ENCODE data around the gene IZUMO4.
"Not testable (repeated sequence)": the region's sequence is repeated elsewhere in the genome, so short reads cannot be mapped to it uniquely, and the experiment has no call there.

Gene IZUMO4

DNA sequence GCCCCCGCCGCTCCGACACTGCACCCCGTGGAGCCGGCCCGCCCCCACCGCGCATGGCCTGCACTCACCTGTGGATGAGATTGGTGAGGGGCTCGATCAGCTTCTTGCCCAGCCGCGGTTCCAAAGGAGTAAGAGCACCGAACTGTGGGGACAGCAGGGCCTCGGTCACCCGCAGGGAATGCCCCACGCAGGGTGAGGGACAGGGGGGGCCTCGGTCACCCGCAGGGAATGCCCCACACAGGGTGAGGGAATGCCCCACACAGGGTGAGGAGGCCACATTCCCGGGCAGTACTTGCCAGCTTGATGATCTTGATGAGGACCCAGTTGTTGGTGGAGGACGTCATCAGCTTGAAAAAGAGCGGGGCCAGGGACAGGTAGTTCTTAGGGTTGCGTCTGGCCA is 32.3 kb downstream of the IZUMO4 start:
- no peak for DNase-seq

DNA sequence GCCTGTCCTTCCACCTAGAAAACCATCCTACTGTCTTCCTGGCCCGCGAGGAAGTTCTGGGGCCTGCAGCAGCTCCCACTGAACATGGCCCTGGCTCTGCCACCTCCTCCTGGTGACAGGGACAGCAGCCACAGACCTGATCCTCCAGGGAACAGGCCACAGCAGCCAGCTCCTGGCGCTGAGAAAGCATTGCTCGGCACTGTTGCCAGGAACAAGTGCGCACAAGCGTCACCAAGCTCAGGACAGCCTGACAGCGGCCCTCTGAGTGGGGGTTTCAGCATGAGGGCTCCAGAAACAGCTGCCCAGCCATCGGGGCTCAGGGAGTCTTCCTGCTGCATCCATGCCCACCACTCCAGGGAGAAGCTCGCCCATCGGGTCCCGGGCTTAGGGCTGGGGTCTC is 32.8 kb downstream of the IZUMO4 start:
- no peak for DNase-seq

DNA sequence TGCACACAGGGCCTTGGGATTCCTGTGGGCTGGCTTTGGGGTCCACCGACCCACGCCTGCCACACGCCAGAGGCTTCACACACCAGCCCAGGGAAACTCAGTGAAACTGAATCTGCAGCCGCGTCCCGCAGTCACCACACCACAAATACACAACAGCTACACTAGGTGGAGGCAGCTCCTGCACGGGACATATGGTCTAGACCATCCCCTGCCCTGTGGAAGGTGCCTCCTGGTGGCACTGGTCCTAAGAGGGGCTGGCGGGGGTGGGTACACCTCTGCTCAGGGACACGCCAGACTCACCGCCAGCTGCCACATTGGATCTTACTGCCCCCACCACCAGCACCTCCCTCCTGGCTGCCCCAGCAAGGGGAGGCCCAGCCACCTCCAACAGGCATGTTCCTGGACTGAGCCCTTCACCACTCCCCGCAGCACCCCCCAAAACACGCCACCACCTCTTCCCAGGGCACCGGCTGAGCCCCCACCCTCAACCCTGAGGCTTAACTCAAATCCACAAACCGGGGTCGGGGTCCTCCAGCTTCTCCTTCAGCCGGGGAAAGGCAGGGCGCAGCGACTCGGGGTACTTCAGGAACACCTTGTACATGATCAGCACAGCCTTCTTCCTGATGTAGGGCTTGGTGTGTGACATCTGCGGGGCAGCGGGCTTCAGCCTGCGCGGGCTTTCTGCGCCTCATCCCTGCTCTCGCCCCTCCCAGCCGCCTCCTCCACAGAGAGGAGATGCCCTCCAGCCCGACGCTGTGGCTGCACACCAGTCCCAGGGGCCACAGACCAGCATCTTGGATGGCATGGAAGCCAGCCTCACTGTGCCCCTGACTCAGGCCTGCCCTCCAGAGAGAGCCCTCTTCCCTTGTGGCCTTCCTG is 33.4 kb downstream of the IZUMO4 start:
- no peak for DNase-seq

DNA sequence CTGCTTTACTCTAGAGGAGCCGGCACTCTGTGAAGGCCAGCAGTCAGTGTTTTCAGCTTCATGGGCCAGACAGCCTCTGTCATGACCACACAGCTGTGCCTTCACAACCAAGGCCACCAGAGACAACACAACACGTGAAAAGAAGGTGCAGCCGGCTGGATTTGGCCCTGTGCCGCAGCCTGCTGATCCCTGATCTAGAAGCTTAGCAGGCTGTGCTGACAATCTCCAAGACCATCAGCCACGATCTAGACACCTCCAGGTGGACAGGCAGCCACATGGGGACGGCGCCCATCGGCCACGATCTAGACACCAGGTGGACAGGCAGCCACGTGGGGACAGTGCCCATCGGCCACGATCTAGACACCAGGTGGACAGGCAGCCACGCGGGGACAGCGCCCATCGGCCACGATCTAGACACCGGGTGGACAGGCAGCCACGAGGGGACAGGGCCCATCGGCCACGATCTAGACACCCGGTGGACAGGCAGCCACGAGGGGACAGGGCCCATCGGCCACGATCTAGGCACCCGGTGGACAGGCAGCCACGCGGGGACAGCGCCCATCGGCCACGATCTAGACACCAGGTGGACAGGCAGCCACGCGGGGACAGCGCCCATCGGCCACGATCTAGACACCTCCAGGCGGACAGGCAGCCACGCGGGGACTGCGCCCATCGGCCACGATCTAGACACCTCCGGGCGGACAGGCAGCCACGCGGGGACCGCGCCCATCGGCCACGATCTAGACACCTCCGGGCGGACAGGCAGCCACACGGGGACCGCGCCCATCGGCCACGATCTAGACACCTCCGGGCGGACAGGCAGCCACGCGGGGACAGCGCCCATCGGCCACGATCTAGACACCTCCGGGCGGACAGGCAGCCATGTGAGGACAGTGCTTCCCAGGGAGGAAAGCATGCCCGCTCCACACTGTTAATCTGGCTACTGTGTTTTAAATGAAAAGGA is 34.6 kb downstream of the IZUMO4 start:
- DNase-seq = not testable (repeated sequence)

DNA sequence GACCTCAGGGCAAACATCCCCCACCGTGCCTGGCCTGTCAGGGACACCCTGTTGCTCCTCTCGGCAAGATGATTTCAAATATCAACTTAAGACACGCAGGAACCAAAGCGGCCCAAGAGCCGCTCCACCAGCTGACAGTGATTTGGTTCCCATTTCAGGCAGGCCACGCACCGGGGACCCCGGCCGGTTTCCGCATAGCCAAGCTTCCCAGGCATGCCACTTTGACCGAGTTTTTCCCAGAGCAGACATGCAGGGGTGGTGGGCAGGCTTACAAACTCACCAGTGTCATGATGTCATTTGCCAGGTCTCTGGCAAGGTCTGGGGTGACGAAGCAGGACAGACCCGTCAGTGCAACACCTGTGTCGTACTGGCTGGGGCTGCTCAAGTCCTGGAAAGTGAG is 35.5 kb downstream of the IZUMO4 start:
- DNase-seq = no peak

DNA sequence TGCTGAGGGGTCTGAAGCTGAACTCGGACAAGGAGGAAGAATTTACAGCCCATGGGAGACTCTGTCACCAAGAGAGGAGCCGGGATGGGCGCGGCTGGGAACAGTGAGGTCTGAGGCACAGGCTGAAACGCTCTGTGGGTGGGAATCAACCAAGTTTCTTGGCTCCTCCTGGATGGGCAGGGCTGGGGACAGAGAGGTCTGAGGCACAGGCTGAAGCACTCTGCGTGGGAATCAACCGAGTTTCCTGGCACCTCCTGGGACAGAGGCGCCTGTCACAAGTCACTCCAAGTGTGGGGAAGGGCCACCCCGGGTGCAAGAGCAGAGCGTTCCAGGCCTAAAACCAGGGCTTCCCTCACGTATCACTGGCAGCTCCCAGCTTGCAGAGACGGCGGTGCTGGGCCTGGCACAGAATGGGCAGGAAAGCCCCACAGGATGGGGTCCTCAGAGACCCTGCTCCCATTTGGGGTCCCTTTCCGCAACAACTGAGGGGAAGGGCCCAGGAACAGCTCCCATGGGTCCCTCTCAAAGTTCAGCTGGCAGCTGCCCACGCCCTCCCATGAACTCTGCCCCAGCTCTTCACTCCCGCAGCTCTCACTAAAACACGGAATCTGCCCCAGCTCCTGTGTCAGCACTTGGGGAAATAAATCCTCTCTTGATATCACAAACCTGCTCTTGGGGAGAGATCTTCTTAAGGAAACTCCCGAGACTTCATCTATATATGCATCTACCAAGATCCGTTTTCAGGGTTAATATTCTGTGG is 36.2 kb downstream of the IZUMO4 start:
- no peak for DNase-seq

DNA sequence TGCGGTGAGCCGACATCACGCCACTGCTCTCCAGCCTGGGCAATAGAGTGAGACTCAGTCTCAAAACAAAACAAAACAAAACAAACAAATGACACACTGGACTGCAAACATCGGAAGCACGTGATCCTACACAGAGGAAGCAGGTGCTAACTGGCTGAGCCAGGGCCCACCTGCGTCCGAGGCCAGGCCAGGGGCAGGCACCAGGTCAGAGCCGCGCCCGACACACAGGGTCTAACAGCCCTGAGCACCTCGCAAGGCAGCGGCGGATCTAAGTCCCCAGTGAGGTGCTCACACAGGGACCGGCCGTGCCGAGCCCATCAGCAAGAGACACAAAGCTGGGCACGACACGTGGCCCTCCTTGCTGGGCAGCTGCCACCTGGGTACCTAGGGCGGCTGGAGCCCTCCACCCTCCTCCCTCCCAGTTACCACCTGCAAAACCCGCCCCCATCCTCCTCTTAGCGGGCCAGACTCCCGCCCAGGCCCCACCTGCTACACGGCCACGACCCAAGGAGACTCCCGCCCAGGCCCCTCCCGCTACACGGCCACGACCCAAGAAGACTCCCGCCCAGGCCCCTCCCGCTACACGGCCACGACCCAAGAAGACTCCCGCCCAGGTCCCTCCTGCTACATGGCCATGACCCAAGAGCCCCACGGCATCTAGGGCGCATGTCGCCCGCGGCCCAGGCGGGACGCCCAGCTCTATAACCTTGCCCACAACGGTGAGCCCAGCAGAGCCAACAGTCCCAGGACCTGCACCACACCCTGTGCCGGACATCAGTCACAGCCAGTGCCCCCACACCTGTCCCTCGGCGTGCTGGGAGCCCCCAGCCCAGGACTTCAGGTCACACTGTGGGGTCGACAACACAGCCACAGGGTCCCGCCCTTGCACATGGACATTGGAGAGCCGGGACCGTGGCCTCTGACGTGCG is 39.0 kb downstream of the IZUMO4 start:
- no peak for DNase-seq

DNA sequence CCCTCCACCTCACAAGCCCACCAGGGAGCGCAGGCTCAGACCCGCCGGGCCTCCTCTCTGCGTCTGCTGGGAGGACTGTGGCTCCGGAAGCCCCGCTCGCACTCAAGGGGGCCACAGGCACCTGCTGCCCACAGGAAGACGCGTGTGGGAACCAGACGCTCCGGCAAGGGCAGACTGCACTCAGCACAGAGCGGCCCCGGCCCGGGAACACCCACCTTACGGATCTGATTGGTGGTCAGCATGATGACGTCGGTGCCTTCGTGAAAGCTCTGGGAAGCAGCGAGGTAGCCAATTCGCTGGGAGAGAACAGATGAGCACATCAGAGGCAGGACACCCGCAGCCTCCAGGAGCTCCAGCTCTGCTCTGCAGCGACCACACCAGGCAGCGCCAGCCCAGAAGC is 40.1 kb downstream of the IZUMO4 start:
- no peak for DNase-seq

DNA sequence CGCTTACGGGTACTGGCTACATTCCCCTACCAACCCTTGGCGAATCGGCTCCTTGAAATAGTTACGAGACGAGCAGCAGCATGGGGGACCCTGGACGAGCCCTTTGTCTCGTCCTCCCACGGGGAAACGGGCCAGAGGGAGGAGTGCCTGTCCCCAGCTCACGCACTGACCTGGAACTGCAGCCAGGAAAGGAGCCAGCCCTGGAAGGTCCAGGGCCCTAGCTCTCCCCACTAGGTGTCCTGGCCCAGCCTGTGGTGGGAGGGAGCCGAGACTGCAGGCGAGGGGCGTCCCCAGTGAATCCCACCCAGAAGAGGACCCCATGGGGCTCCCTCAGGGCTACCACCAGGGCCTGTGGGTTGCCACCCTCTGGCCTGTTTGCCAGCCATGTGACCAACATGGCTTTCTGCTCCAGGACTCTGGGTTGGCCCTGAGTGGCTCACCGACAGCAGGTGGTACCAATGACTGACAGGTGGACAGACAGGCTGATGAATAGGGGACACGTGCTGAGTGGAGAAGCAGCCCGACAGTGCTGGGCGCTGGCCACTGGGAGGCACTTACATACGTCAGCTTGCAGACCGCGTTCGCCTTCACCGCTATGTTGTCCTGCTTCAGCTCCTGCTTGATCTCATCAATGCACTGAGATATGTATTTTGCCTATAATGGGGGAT is 41.5 kb downstream of the IZUMO4 start:
- no peak for DNase-seq

DNA sequence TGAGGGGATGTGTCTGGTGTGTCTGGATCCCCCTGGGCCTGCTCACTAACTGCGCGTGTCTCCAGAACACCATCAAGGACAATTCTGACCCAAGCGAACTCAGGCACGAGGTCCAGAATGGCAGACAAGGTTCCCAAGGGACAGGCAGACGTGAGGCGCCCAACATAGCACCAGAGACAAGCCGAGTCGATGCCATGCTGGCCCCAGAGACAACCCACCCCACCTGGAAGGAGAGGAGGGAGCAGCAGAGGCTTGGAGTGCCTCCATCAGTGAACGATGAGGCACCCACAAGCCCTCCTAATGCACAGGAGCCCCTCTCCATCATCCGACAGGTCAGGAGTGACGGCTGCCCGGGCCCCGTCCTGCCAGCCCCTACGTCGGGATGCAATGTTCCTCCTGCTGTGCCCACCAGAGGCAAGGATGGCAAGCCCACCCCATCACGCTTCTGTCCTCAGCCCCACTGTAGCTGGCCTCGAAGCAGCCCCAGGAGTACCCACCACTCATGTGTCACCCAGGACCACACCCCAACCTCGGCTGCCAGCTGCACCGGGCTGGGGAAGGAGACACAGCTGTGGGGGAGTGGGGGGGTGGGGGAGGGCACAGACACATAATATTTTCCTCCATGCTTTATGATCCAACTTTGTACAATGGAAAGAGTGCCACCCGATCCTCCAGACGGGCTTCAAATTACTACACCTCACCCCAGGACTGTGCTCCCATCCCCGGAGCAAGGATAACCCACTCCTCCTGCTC is 42.8 kb downstream of the IZUMO4 start:
- no peak for DNase-seq

DNA sequence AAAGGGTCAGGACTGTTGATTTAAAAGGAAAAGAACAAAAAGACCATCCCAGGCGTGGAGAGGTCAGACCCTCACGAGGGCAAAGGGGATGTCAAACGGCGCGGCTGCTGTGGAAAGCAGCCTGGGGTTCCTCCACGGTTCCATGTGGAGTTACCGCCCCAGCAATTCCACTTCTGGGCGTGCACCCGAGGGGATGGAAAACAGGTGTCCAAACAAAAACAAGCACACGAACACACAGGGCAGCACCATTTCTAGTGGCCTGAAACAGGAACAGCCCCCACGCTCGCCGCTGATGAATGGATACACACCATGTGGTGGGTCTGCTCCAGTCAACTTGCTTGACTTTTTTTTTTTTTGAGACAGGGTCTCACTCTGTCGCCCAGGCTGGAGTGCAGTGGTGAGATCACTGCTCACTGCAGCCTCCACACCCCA is 43.4 kb downstream of the IZUMO4 start:
- no peak for DNase-seq

DNA sequence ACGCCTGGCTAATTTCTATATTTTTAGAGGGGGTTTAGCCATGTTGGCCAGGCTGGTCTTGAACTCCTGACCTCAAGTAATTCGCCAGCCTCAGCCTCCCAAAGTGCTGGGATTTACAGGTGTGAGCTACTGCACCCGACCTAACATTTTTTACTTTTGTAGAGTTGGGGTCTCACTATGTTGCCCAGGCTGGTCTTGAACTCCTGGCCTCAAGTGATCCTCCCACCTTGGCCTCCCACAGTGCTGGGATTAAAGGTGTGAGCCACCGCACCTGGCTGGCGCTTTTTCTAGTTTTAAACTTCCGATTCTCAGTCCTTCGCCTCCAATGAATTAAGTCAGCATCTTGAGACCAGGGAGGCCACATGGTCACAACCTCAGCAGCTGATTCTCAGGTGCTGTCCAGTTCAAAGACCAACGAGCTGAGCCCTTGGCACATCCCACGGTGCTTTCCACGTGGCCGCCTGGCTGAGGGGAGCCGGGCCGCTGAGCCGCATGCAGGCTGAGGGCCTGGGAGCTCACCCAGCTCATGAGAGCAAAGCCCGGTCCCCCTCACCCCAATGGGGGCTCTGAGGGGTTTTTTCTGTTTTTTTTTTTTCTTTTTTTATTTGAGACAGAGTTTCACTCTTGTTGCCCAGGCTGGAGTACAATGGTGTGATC is 45.6 kb downstream of the IZUMO4 start:
- DNase-seq = no peak

DNA sequence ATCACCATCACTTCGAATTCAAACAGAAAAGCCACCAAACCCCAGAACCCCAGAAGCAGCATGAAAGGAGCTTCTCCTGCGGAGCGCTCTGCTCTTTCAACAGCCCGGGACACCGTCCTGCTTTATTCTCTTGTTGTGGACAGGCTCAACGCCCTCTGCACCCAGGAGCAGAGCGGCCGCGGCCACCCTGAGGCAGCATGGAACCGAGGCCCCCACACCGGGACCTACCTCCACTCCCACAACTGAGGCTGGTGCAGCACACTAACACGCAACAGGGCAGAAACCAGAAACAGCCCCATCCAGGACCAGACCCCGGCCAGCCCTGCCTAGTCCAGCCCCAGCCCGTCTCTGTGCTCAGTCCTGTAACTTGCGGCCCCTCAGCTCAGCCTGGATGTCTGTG is 47.5 kb downstream of the IZUMO4 start:
- DNase-seq = no peak

DNA sequence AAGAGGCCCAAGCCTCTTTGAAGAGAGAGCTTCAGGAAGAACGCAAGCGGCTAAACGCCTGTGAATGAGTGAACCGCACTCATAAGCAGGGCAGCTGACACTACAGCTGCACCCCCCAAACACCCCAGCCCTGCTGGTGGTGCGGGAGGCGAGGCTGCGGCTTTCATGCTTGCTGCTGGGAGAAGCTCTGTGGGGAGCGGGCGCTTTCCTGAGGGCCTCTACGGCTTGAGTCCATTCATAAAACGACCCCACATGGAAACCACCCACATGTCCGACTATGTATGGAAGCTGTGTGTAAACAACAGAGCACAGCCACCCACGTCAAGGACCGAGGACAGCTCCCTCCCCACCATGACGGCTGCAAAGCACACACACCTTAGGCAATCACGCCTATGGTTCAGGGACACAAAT is 49.1 kb downstream of the IZUMO4 start:
- DNase-seq = no peak

DNA sequence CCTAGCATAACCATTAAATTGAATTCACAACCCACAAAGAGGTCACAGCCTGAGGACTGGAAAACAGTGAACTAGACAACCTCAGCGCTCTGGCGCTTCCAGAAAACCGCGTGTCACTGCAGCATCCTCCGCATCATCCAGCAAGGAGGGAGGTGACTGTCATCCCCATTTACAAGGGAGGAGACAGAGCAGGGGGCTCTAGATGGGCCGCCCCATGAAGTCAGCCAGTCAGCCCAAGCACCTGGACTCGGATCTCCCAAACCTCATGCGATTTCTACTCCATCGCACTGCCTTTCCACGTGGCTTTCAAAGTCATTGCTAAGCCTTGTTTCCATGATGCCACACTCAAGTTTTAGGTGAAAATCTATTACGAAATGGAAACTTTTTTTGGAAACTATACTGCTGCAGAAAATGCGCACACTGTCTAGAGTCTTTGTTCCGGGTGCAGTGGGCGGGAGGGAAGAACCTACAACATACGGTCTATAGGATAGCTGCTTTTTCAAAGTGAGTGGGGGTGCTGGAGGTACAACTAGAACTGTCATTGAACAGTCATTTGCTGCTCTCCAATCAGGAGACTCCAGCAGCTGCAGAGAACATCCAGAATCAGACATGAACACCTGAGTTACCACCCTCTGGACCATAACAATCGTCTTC is 51.9 kb downstream of the IZUMO4 start:
- no peak for DNase-seq

Measured in NCI-H1694 (cell line).